IPS-18a (cell line): ENCODE results near the gene LDLRAD4.

Experiments
- H3K27ac ChIP-seq: one replicate; pipeline ENCODE4 v1.5.1; 2013; ENCODE audit warnings: low read length
- H3K27me3 ChIP-seq: one replicate; pipeline ENCODE4 v1.6.1; 2013; ENCODE audit warnings: mild to moderate bottlenecking, low read length; ENCODE audit not compliant: control insufficient read depth, insufficient read depth
- H3K36me3 ChIP-seq: one replicate; pipeline ENCODE4 v1.6.1; 2013; ENCODE audit warnings: low read depth, low read length; ENCODE audit not compliant: control insufficient read depth
- H3K4me1 ChIP-seq: one replicate; pipeline ENCODE4 v1.6.1; 2013; ENCODE audit warnings: low read depth, low read length; ENCODE audit not compliant: control insufficient read depth
- H3K4me3 ChIP-seq: one replicate; pipeline ENCODE4 v1.5.1; 2013; ENCODE audit warnings: low read length
- H3K9ac ChIP-seq: one replicate; pipeline ENCODE4 v1.6.1; 2013; ENCODE audit warnings: mild to moderate bottlenecking, low read length, moderate library complexity
- H3K9me3 ChIP-seq: one replicate; pipeline ENCODE4 v1.6.1; 2013; ENCODE audit warnings: low read depth, low read length; ENCODE audit not compliant: control insufficient read depth

Gene LDLRAD4

GRCh38 chr18:13241083-13241892 lies 22.7 kb downstream of the LDLRAD4 start:
- no peaks in the 10 kb centered on the region for H3K36me3 ChIP-seq
- no peak overlapping the region for H3K4me3 ChIP-seq

GRCh38 chr18:13241893-13242175 lies 23.3 kb downstream of the LDLRAD4 start:
- no peak overlapping the region for H3K27ac ChIP-seq
- H3K36me3 ChIP-seq = no peaks in the 10 kb centered on the region
- H3K4me1 ChIP-seq = no peaks in the 10 kb centered on the region
- H3K4me3 ChIP-seq = no peak overlapping the region
- no peaks in the 10 kb centered on the region for H3K27me3 ChIP-seq
- no peaks in the 10 kb centered on the region for H3K9me3 ChIP-seq
- H3K9ac ChIP-seq = no peak overlapping the region

More at GRCh38 chr18:13241083-13241892, 22.7 kb downstream of the LDLRAD4 start:
- Histone ChIP-seq H3K9me3 (no peaks in the 10 kb centered on the region), H3K9ac (no peak overlapping the region), H3K27me3 (no peaks in the 10 kb centered on the region), H3K4me1 (no peaks in the 10 kb centered on the region), H3K27ac (no peak overlapping the region)

- Histone ChIP-seq H3K4me3 (no peak overlapping the region), H3K36me3 (no peaks in the 10 kb centered on the region), H3K27ac (no peak overlapping the region), H3K9ac (no peak overlapping the region), H3K4me1 (no peaks in the 10 kb centered on the region), H3K27me3 (no peaks in the 10 kb centered on the region), H3K9me3 (no peaks in the 10 kb centered on the region)
Observed at GRCh38 chr18:13242797-13243196, 24.2 kb downstream of the LDLRAD4 start.

- H3K4me1 ChIP-seq = no peaks in the 10 kb centered on the region
- no peaks in the 10 kb centered on the region for H3K36me3 ChIP-seq
- H3K27me3 ChIP-seq = no peaks in the 10 kb centered on the region
- no peak overlapping the region for H3K9ac ChIP-seq
- H3K27ac ChIP-seq = no peak overlapping the region
- H3K4me3 ChIP-seq = no peak overlapping the region
- no peaks in the 10 kb centered on the region for H3K9me3 ChIP-seq
Observed at GRCh38 chr18:13243363-13243762, 24.8 kb downstream of the LDLRAD4 start.

GRCh38 chr18:13244135-13244534 lies 25.6 kb downstream of the LDLRAD4 start:
- no peak overlapping the region for H3K4me3 ChIP-seq
- H3K36me3 ChIP-seq = no peaks in the 10 kb centered on the region
- H3K27me3 ChIP-seq = no peaks in the 10 kb centered on the region
- H3K9ac ChIP-seq = no peak overlapping the region
- no peak overlapping the region for H3K27ac ChIP-seq
- H3K4me1 ChIP-seq = no peaks in the 10 kb centered on the region
- H3K9me3 ChIP-seq = no peaks in the 10 kb centered on the region

GRCh38 chr18:13245481-13246000 lies 27.0 kb downstream of the LDLRAD4 start:
- Histone ChIP-seq H3K9ac (no peak overlapping the region), H3K4me3 (no peak overlapping the region), H3K36me3 (no peaks in the 10 kb centered on the region), H3K27me3 (no peaks in the 10 kb centered on the region), H3K27ac (no peak overlapping the region), H3K9me3 (no peaks in the 10 kb centered on the region), H3K4me1 (no peaks in the 10 kb centered on the region)

GRCh38 chr18:13246121-13246520 lies 27.6 kb downstream of the LDLRAD4 start:
- H3K9me3 ChIP-seq = no peaks in the 10 kb centered on the region
- H3K4me3 ChIP-seq = no peak overlapping the region
- no peaks in the 10 kb centered on the region for H3K36me3 ChIP-seq
- H3K27me3 ChIP-seq = no peaks in the 10 kb centered on the region
- no peaks in the 10 kb centered on the region for H3K4me1 ChIP-seq
- H3K27ac ChIP-seq = no peak overlapping the region
- H3K9ac ChIP-seq = no peak overlapping the region

GRCh38 chr18:13246591-13246990 lies 28.0 kb downstream of the LDLRAD4 start:
- Histone ChIP-seq H3K27me3 (no peaks in the 10 kb centered on the region), H3K36me3 (no peaks in the 10 kb centered on the region), H3K4me3 (no peak overlapping the region), H3K4me1 (no peaks in the 10 kb centered on the region), H3K27ac (no peak overlapping the region), H3K9ac (no peak overlapping the region), H3K9me3 (no peaks in the 10 kb centered on the region)

GRCh38 chr18:13247506-13247905 lies 28.9 kb downstream of the LDLRAD4 start:
- Histone ChIP-seq H3K27ac (no peak overlapping the region), H3K9ac (no peak overlapping the region), H3K27me3 (no peaks in the 10 kb centered on the region), H3K36me3 (no peaks in the 10 kb centered on the region), H3K4me3 (no peak overlapping the region), H3K9me3 (no peaks in the 10 kb centered on the region), H3K4me1 (no peaks in the 10 kb centered on the region)

GRCh38 chr18:13252686-13253410 lies 34.3 kb downstream of the LDLRAD4 start:
- Histone ChIP-seq H3K27ac (no peak overlapping the region), H3K4me3 (no peak overlapping the region), H3K4me1 (peaks cover 7% of the 10 kb centered on the region), H3K27me3 (no peaks in the 10 kb centered on the region), H3K9ac (no peak overlapping the region), H3K36me3 (no peaks in the 10 kb centered on the region), H3K9me3 (no peaks in the 10 kb centered on the region)

- Histone ChIP-seq H3K27ac (no peak overlapping the region), H3K4me1 (peaks cover 16% of the 10 kb centered on the region), H3K9ac (no peak overlapping the region), H3K36me3 (no peaks in the 10 kb centered on the region), H3K9me3 (no peaks in the 10 kb centered on the region), H3K4me3 (no peak overlapping the region), H3K27me3 (no peaks in the 10 kb centered on the region)
Observed at GRCh38 chr18:13253786-13254688, 35.5 kb downstream of the LDLRAD4 start.
